ENCODE data around the gene TLE6.

Gene TLE6

DNA sequence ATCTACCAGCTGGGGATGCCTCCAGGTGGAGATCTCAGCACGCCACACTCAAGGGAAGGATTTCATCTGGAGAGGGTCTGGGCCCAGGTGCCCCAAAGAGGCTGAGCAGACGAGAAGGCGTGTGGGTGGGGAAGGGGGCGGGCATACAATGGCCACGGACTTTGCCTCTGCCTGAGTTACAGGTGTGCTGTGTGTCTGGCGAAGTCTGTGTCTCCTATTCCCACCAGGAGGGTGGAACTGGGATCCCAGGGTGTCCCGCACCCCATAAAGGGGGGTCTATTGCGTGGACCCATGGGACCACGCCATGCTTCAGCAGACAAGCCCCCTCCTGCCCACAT, 48.2 kb downstream of the TLE6 start:
- no peaks in the 10 kb centered on the region for H3K9me3 ChIP-seq (ENCODE audit: control insufficient read depth, low read length)
- H3K36me3 ChIP-seq (ENCODE audit: control insufficient read depth, insufficient read depth, low read length), result no peaks in the 10 kb centered on the region
- H3K4me3 ChIP-seq (ENCODE audit: low read length), result no peak overlapping the region
- peaks cover 20% of the 10 kb centered on the region for H3K4me1 ChIP-seq (ENCODE audit: control insufficient read depth, insufficient read depth, low read length)
- H3K9ac ChIP-seq (ENCODE audit: low read length), result no peak overlapping the region
- H3K27me3 ChIP-seq (ENCODE audit: control insufficient read depth, insufficient read depth, low read length), result peaks cover 2% of the 10 kb centered on the region

GRCh38 chr19:3026768-3027167, 49.4 kb downstream of the TLE6 start:
- no peak overlapping the region for H3K4me3 ChIP-seq (ENCODE audit: low read length)
- H3K27me3 ChIP-seq (ENCODE audit: control insufficient read depth, insufficient read depth, low read length), result peaks cover 2% of the 10 kb centered on the region
- no peak overlapping the region for H3K9ac ChIP-seq (ENCODE audit: low read length)

GRCh38 chr19:3027292-3027691, 49.9 kb downstream of the TLE6 start:
- Histone ChIP-seq H3K36me3 (ENCODE audit: control insufficient read depth, insufficient read depth, low read length) (no peaks in the 10 kb centered on the region), H3K27me3 (ENCODE audit: control insufficient read depth, insufficient read depth, low read length) (peaks cover 2% of the 10 kb centered on the region), H3K4me3 (ENCODE audit: low read length) (no peak overlapping the region), H3K9me3 (ENCODE audit: control insufficient read depth, low read length) (no peaks in the 10 kb centered on the region), H3K4me1 (ENCODE audit: control insufficient read depth, insufficient read depth, low read length) (peaks cover 25% of the 10 kb centered on the region), H3K9ac (ENCODE audit: low read length) (no peak overlapping the region)

More at GRCh38 chr19:3026768-3027167, 49.4 kb downstream of the TLE6 start:
- no peaks in the 10 kb centered on the region for H3K36me3 ChIP-seq (ENCODE audit: control insufficient read depth, insufficient read depth, low read length)
- peaks cover 25% of the 10 kb centered on the region for H3K4me1 ChIP-seq (ENCODE audit: control insufficient read depth, insufficient read depth, low read length)
- no peaks in the 10 kb centered on the region for H3K9me3 ChIP-seq (ENCODE audit: control insufficient read depth, low read length)

DNA sequence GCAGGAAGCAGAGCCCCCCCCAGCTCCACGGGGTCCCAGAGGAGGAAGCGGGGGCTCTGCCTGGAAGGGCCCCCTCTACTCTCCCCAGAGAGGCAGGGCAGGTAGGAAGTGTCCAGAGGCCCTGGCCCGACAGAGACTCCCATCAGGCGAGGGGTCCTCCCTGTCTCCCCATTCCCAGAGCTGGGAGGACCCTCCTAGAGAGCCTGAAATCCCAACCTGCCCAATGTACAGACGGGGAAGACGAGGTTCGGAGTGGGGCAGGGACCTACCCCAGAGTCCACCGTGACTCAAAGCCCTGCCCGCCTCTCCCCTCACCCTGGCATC, 50.6 kb downstream of the TLE6 start:
- Histone ChIP-seq H3K4me3 (ENCODE audit: low read length) (no peak overlapping the region), H3K9me3 (ENCODE audit: control insufficient read depth, low read length) (no peaks in the 10 kb centered on the region), H3K27me3 (ENCODE audit: control insufficient read depth, insufficient read depth, low read length) (peaks cover 2% of the 10 kb centered on the region), H3K9ac (ENCODE audit: low read length) (no peak overlapping the region), H3K36me3 (ENCODE audit: control insufficient read depth, insufficient read depth, low read length) (no peaks in the 10 kb centered on the region), H3K4me1 (ENCODE audit: control insufficient read depth, insufficient read depth, low read length) (peaks cover 20% of the 10 kb centered on the region)

DNA sequence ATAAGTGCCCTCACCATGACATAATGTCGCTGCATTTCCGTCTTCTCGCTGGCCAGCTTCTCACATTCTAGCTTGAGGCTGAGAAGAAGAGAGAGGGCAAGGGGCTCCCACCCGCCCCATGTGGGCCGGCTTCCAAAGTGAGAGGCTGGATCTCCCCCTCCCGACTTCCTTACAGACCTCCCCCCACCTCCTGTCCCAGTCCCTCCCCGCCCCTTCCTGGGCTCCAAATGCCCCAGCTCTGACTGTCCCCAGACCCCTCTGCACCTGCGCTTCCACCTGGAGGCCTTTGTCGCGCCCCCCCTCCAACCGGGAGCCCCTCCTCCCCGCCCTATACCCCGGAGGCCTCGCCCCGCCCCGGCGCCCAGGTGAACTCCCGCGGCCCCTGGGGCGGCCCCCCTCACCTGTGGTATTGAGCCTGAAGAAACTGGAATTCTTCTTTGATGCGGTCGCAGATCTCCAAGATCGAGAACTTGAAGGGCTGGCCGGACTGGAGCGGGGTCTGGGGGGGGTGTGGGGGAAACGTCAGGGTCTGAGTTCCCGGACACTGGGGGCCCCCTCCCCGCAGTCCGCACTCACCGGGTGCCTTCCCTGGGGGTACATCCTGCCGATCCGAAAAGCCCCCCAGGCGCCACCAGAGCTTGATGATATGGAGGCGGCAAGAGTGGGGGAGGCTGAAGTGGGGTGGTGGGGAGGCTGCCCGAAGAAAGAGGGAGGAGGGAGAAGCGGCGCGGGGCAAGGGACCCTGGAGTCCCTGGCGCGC, 51.1 kb downstream of the TLE6 start:
- no peak overlapping the region for H3K4me3 ChIP-seq (ENCODE audit: low read length)
- peaks cover 2% of the 10 kb centered on the region for H3K27me3 ChIP-seq (ENCODE audit: control insufficient read depth, insufficient read depth, low read length)
- H3K4me1 ChIP-seq (ENCODE audit: control insufficient read depth, insufficient read depth, low read length), result peaks cover 18% of the 10 kb centered on the region
- H3K36me3 ChIP-seq (ENCODE audit: control insufficient read depth, insufficient read depth, low read length), result no peaks in the 10 kb centered on the region
- no peaks in the 10 kb centered on the region for H3K9me3 ChIP-seq (ENCODE audit: control insufficient read depth, low read length)
- H3K9ac ChIP-seq (ENCODE audit: low read length), result peak overlapping the region; percentile 75

DNA sequence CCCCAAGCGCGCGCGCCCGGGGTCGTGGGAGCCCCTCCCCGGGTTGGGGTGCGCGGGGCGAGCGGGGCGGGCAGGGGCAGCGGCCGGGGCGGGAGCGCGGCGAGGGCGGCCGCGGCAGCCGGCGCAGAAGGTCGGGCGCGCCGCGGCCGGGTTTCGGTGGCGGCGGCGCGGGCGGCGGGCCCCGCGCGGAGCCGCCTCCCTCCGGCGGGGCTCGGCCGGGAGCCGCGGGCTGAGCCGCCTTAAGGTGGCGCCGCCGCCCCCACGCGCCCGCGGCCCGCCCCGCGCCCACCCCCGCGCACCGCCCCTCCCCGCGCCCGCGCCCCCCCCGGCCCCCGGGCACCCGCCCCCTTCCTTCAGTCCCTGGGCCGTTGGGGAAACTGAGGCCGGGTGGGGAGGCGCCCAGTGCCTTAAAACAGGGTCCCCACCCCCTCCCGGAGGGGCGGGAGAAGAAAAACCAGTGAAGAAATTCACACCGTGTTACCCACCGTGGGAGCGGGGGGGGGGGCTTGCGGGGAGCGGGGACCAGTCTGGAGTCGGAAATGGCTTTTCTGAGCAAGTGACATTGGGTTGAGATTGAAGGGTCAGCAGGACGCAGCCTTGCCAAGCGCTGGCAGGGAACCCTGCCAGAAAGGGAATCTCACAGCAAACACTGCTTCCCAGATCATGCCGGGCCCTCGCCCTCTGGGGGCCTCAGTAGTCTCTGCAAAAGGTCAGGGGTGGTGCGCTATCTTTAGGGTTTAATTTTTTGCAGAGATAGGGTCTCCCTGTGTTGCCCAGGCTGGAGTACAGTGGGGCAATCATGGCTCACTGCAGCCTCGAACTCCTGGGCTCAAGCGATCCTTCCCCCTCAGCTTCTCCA, 51.9 kb downstream of the TLE6 start, which contains the start of gene TLE2:
TLE2 (minus strand) TSS at position 216 of the 859 bp plus-strand sequence. CDS start 376 bp downstream, outside the sequence.
- Histone ChIP-seq H3K27me3 (ENCODE audit: control insufficient read depth, insufficient read depth, low read length) (peaks cover 2% of the 10 kb centered on the region), H3K4me1 (ENCODE audit: control insufficient read depth, insufficient read depth, low read length) (peaks cover 26% of the 10 kb centered on the region), H3K36me3 (ENCODE audit: control insufficient read depth, insufficient read depth, low read length) (no peaks in the 10 kb centered on the region), H3K4me3 (ENCODE audit: low read length) (no peak within 1 kb of the TSS), H3K9ac (ENCODE audit: low read length) (peak within 1 kb of the TSS; percentile 75), H3K9me3 (ENCODE audit: control insufficient read depth, low read length) (no peaks in the 10 kb centered on the region)

DNA sequence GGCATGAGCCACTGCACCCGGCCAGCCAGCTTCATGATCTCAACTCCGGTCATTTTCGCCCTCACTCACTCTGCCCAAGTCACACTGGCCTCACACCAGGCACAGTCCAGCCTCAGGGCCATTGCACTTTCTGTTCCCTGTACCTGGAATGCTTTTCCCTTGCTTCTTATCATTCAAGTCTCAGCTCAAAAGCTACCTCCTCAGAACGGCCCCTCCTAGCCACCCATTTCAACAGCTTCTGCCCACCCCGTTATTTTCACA, 54.2 kb downstream of the TLE6 start:
- H3K36me3 ChIP-seq (ENCODE audit: control insufficient read depth, insufficient read depth, low read length), result no peaks in the 10 kb centered on the region
- H3K4me3 ChIP-seq (ENCODE audit: low read length), result no peak overlapping the region
- H3K9me3 ChIP-seq (ENCODE audit: control insufficient read depth, low read length), result no peaks in the 10 kb centered on the region
- H3K27me3 ChIP-seq (ENCODE audit: control insufficient read depth, insufficient read depth, low read length), result no peaks in the 10 kb centered on the region
- peaks cover 40% of the 10 kb centered on the region for H3K4me1 ChIP-seq (ENCODE audit: control insufficient read depth, insufficient read depth, low read length)
- H3K9ac ChIP-seq (ENCODE audit: low read length), result no peak overlapping the region

DNA sequence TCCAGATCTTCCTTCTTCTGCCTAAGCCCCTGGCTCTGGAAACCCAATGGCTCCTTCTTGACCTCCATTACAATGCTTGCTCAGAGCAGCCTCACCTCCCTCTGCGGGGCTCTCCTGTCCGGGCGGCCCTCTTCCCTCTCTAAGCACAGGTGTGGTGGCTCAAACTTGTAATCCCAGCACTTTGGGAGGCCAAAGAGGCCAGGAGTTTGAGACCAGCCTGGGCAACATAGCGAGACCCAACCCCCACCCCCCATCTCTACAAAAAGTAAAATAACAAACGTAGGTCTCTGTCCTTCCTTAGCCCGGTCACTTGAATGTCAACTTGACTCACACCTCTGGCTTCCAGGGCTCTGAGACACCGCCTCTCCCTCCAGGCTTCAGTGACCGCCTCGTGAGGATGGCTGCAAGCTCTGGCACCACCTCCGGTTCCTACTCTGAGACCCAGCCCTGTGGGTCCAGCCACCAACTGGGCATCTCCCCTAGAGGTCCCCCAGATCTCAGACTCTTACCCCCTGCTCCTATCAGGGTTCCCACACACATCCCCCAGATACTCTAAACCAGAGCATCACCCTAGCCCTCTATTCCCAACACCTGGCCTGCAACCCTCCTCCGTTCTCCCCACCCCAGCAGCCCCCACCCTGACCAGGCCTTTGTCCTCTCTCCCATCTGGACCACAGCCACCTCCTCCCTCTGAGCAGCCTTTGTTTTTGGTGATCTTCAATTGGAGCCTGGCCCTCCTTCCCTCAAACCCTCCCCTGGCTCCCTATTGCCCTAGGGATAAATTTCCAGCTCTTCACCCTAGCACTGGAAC, 56.4 kb downstream of the TLE6 start:
- H3K9ac ChIP-seq (ENCODE audit: low read length), result no peak overlapping the region
- no peaks in the 10 kb centered on the region for H3K27me3 ChIP-seq (ENCODE audit: control insufficient read depth, insufficient read depth, low read length)
- peaks cover 35% of the 10 kb centered on the region for H3K4me1 ChIP-seq (ENCODE audit: control insufficient read depth, insufficient read depth, low read length)

DNA sequence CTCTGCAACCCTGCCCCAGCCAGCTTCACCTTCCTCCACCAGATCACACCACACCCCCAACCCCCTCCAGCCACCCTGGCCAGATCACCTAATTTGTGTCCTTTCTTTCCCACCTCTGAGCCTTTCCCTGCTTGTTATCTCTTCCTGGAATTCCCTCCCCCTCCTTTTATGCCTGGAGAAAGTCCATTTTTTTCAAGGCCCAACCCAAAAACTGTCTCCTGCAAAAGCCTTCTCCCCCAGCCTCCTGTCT, 57.0 kb downstream of the TLE6 start:
- no peak overlapping the region for H3K4me3 ChIP-seq (ENCODE audit: low read length)
- H3K9me3 ChIP-seq (ENCODE audit: control insufficient read depth, low read length), result no peaks in the 10 kb centered on the region
- no peaks in the 10 kb centered on the region for H3K27me3 ChIP-seq (ENCODE audit: control insufficient read depth, insufficient read depth, low read length)
- H3K36me3 ChIP-seq (ENCODE audit: control insufficient read depth, insufficient read depth, low read length), result no peaks in the 10 kb centered on the region
- H3K9ac ChIP-seq (ENCODE audit: low read length), result peak overlapping the region; percentile 85
- H3K4me1 ChIP-seq (ENCODE audit: control insufficient read depth, insufficient read depth, low read length), result peaks cover 35% of the 10 kb centered on the region

More for the DNA sequence above, 56.4 kb downstream of the TLE6 start:
- Histone ChIP-seq H3K4me3 (ENCODE audit: low read length) (no peak overlapping the region), H3K36me3 (ENCODE audit: control insufficient read depth, insufficient read depth, low read length) (no peaks in the 10 kb centered on the region), H3K9me3 (ENCODE audit: control insufficient read depth, low read length) (no peaks in the 10 kb centered on the region)

- H3K4me1 ChIP-seq (ENCODE audit: control insufficient read depth, insufficient read depth, low read length), result peaks cover 30% of the 10 kb centered on the region
- no peaks in the 10 kb centered on the region for H3K36me3 ChIP-seq (ENCODE audit: control insufficient read depth, insufficient read depth, low read length)
- H3K9me3 ChIP-seq (ENCODE audit: control insufficient read depth, low read length), result no peaks in the 10 kb centered on the region
- H3K9ac ChIP-seq (ENCODE audit: low read length), result peak overlapping the region; percentile 85
- H3K4me3 ChIP-seq (ENCODE audit: low read length), result peak overlapping the region; percentile 53
- H3K27me3 ChIP-seq (ENCODE audit: control insufficient read depth, insufficient read depth, low read length), result no peaks in the 10 kb centered on the region
These were observed 57.5 kb downstream of the TLE6 start for GRCh38 chr19:3034656-3035541.

DNA sequence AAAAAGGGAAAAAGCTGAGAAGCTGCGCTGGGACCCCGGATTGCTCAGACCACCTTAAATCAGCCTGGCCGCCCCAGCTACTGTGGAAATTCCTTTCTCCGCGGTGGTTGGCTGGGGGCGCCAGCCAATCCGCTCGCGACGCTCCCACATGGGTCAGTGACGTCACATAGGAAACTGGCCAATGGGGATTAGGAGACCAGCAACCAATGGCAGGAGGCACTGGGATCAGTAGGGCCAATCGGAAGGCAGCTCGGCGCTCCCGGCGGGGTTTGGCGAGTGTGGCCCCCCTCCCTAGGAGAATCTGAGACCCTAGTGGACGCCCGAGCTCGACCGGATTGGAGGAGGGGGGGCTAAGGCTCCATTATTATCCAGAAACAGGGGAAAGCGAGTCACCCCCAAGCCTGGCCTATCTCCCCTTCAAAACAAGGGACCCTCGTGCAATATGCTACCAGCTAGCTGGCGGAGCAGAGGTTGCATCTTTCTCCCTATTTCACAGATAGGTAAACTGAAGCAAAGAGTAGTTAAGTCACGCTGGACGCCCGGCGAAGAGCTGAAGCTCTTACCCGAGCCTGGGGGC, 58.3 kb downstream of the TLE6 start:
- no peaks in the 10 kb centered on the region for H3K9me3 ChIP-seq (ENCODE audit: control insufficient read depth, low read length)
- peak overlapping the region; percentile 53 for H3K4me3 ChIP-seq (ENCODE audit: low read length)
- H3K36me3 ChIP-seq (ENCODE audit: control insufficient read depth, insufficient read depth, low read length), result no peaks in the 10 kb centered on the region
- peaks cover 30% of the 10 kb centered on the region for H3K4me1 ChIP-seq (ENCODE audit: control insufficient read depth, insufficient read depth, low read length)
- H3K27me3 ChIP-seq (ENCODE audit: control insufficient read depth, insufficient read depth, low read length), result no peaks in the 10 kb centered on the region
- peak overlapping the region; percentile 85 for H3K9ac ChIP-seq (ENCODE audit: low read length)

Measured in mucosa of stomach (tissue), 1 donor.